CD4-positive, alpha-beta T cell (primary cell): Measurements from ENCODE around the gene VSIG10. TPM values are rescaled to one million over a fixed set of nuclear protein-coding genes. Genes with fewer than 3 reads are reported as not detected.

Experiments
- ATAC-seq: fragments of 200-7000 bp; cut with Tn5 transposase; one replicate; pipeline ENCODE4 v1.10.0; 2022; ENCODE audit warnings: mild to moderate bottlenecking; ENCODE audit not compliant: poor library complexity
- CTCF ChIA-PET: fragments of 350-600 bp; sonication (Branson Sonifier 250); formaldehyde crosslinking; loops from one replicate; lab custom pipeline; 2021; ENCODE audit warnings: antibody characterized with exemption, inconsistent platforms; lab: Charles Lee
- POLR2A ChIA-PET: fragments of 350-600 bp; sonication (Branson Sonifier 250); formaldehyde crosslinking; loops from one replicate; lab custom pipeline; 2021; ENCODE audit warnings: antibody characterized with exemption, inconsistent platforms; lab: Charles Lee
- DNase-seq, 14 experiments: peaks; one replicate each; pipeline ENCODE4 v3.0.0-alpha.2; 2013 to 2020; ENCODE audit warnings: mixed read lengths in 2 of 14
- H3K27ac ChIP-seq, 2 donors: one replicate each; pipeline versions ENCODE4 v1.5.1 to v1.7.0; 2013; ENCODE audit warnings: low read length in 2 of 2, low read depth in 1 of 2, mild to moderate bottlenecking in 1 of 2
- H3K27me3 ChIP-seq, 2 experiments: 1 replicate in 1 of 2; 2 replicates in 1 of 2; pipeline versions ENCODE4 v1.6.1 to v1.7.0; 2013; ENCODE audit warnings: low read length in 2 of 2, control low read depth in 1 of 2, mild to moderate bottlenecking in 1 of 2, moderate library complexity in 1 of 2; ENCODE audit not compliant: insufficient read depth in 2 of 2, control insufficient read depth in 1 of 2
- H3K36me3 ChIP-seq: one replicate; pipeline ENCODE4 v1.6.1; 2013; ENCODE audit warnings: low read length, control low read depth; ENCODE audit not compliant: insufficient read depth
- H3K4me1 ChIP-seq: one replicate; pipeline ENCODE4 v1.6.1; 2013; ENCODE audit warnings: low read length, control low read depth; ENCODE audit not compliant: insufficient read depth
- H3K4me3 ChIP-seq: one replicate; pipeline ENCODE4 v1.5.1; 2013; ENCODE audit warnings: mild to moderate bottlenecking, low read length, moderate library complexity
- H3K9me3 ChIP-seq, 2 experiments: 1 replicate in 1 of 2; 2 replicates in 1 of 2; pipeline versions ENCODE4 v1.6.1 to v1.7.0; 2013; ENCODE audit warnings: low read length in 2 of 2, mild to moderate bottlenecking in 2 of 2, control low read depth in 1 of 2, moderate library complexity in 1 of 2; ENCODE audit not compliant: control insufficient read depth in 1 of 2, insufficient read depth in 1 of 2
- H3K27ac Mint-ChIP-seq: one replicate; pipeline ENCODE4 v1.8.0; 2020; ENCODE audit warnings: mixed read lengths
- H3K27me3 Mint-ChIP-seq: one replicate; pipeline ENCODE4 v1.8.0; 2021; ENCODE audit warnings: mixed read lengths
- H3K36me3 Mint-ChIP-seq: one replicate; pipeline ENCODE4 v1.8.0; 2021; ENCODE audit warnings: low read depth, mixed read lengths
- H3K4me1 Mint-ChIP-seq: one replicate; pipeline ENCODE4 v1.8.0; 2021; ENCODE audit warnings: low read depth, mixed read lengths
- H3K4me3 Mint-ChIP-seq: one replicate; pipeline ENCODE4 v1.8.0; 2020; ENCODE audit warnings: mild to moderate bottlenecking, mixed read lengths
- H3K9me3 Mint-ChIP-seq: one replicate; pipeline ENCODE4 v1.8.0; 2020; ENCODE audit warnings: mixed read lengths
- CTCF ChIP-seq: fragments of 200-600 bp; IDR thresholded peaks from one replicate; pipeline ENCODE4 v1.8.0; 2022; ENCODE audit warnings: antibody characterized with exemption, mild to moderate bottlenecking
- intact Hi-C, 2 experiments: fragments of 100-400 bp; cut with DNase I in 1 of 2; cut with micrococcal nuclease in 1 of 2; formaldehyde crosslinking; loops; one replicate each; pipeline versions ENCODE4 v1.15.1 to v1.9.0; 2023 to 2025; cut with DNase I, micrococcal nuclease
- total RNA-seq, 174 experiments: library from RNA in 2 of 174; stranded (reverse) in 2 of 174; gene quantifications; one replicate each; pipeline ENCODE4 v1.2.3 and lab custom pipeline; 2021 to 2026

Gene VSIG10
- total RNA-seq, 2 experiments from 2014 or later = 2.2 TPM

DNA sequence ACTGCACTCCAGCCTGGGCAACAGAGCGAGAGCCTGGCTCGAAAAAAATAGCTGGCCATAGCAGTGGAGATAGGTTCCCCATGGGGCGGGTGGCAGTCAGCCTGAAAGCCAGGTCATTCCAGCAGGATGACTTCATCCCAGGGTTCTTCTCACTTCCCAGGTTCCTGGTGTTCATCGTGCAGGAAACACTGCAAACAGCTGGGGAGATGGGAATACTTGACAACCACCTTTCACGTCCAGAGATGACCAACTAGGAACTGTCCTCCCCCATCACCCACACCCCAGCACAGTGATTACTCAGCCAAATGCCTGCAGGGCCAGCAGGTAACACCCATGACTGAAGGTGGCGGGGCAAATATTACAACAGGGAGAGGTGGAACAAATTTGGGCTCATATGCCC lies 1.7 kb downstream of the VSIG10 start:
- peaks cover 30% of the 10 kb centered on the region for H3K27me3 Mint-ChIP-seq
- peaks cover 15% of the 10 kb centered on the region for H3K4me1 ChIP-seq
- intact Hi-C loops = no loop called here
- ATAC-seq (no peak), DNase-seq (no peak)
- H3K9me3 Mint-ChIP-seq = no peaks in the 10 kb centered on the region
- peaks cover 14 to 17% of the 10 kb centered on the region in 2 experiments for H3K27me3 ChIP-seq
- H3K27ac ChIP-seq = no peak overlapping the region
- H3K4me3 ChIP-seq = no peak overlapping the region
- no peaks in the 10 kb centered on the region for H3K36me3 Mint-ChIP-seq
- no peak overlapping the region for H3K27ac Mint-ChIP-seq
- TF ChIP-seq CTCF = no peak
- peaks cover 0 to 8% of the 10 kb centered on the region in 2 experiments for H3K9me3 ChIP-seq
- peak overlapping the region; percentile 49 for H3K4me3 Mint-ChIP-seq
- H3K36me3 ChIP-seq = no peaks in the 10 kb centered on the region
- ChIA-PET CTCF (no interaction called here), POLR2A (interaction anchor here (0.6 kb wide), 1 partner anchor 85 kb away, joined by 3 read pairs; the partner anchor contains the start of gene RFC5)
- peaks cover 10% of the 10 kb centered on the region for H3K4me1 Mint-ChIP-seq

GRCh38 chr12:118101051-118101450 lies 2.8 kb downstream of the VSIG10 start:
- DNase-seq = no peak
- Histone ChIP-seq H3K4me1 (peaks cover 15% of the 10 kb centered on the region), H3K36me3 (no peaks in the 10 kb centered on the region), H3K27me3 (peaks cover 14 to 17% of the 10 kb centered on the region in 2 experiments), H3K9me3 (peaks cover 0 to 8% of the 10 kb centered on the region in 2 experiments), H3K27ac (no peak overlapping the region), H3K4me3 (no peak overlapping the region)
- POLR2A ChIA-PET = no interaction called here
- H3K27ac Mint-ChIP-seq = no peak overlapping the region
- no peak for ATAC-seq
- no peaks in the 10 kb centered on the region for H3K36me3 Mint-ChIP-seq
- H3K27me3 Mint-ChIP-seq = peaks cover 27% of the 10 kb centered on the region
- no peaks in the 10 kb centered on the region for H3K9me3 Mint-ChIP-seq
- peaks cover 10% of the 10 kb centered on the region for H3K4me1 Mint-ChIP-seq
- CTCF ChIA-PET = no interaction called here
- no peak overlapping the region for H3K4me3 Mint-ChIP-seq
- intact Hi-C loops = no loop called here
- no peak for TF ChIP-seq CTCF

DNA sequence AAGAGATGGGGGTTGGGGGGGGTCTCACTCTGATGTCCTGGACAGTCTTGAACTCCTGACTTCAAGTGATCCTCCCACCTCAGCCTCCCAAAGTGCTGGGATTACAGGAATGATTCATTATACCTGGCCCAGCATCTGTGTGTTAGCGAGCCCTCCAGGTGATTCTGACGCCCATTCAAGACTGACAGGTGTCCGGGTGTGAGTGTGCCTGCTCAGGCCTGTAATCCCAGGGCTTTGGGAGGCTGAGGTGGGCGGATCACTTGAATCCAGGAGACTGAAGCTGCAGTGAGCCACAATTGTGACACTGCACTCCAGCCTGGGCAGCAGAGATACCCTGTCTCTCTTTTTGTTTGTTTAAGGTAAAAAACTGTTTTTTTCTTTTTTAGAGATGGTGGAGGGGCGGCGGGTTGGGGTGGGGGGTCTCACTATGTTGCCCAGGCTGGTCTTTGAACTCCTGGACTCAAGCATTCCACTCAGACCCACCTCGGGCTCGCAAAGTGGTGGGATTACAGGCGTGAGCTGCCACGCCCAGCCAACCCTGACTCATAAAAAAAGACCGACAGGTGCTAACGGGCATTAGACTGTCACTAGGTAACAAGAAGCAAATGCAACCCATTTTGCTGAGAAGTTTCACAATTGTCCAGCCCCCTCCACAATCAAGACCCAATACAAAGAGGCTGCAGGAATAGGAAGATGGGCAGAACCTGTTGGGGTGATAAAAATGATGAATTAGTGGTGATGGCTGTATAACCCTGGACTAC lies 4.7 kb downstream of the VSIG10 start:
- Histone ChIP-seq H3K27me3 (peaks cover 6 to 11% of the 10 kb centered on the region in 2 experiments), H3K36me3 (no peaks in the 10 kb centered on the region), H3K9me3 (peaks cover 0 to 5% of the 10 kb centered on the region in 2 experiments), H3K4me3 (no peak overlapping the region), H3K4me1 (peaks cover 10% of the 10 kb centered on the region), H3K27ac (no peak overlapping the region)
- Mint-ChIP-seq H3K27me3 (peaks cover 15% of the 10 kb centered on the region), H3K9me3 (no peaks in the 10 kb centered on the region), H3K4me3 (no peak overlapping the region), H3K36me3 (no peaks in the 10 kb centered on the region), H3K27ac (no peak overlapping the region), H3K4me1 (peaks cover 5% of the 10 kb centered on the region)
- ChIA-PET POLR2A (no interaction called here), CTCF (no interaction called here)
- ATAC-seq (no peak), DNase-seq (no peak)
- no peak for TF ChIP-seq CTCF
- intact Hi-C loops = no loop called here
